Peyer's patch (tissue), 4 donors: Measurements from ENCODE around the gene BOD1. TPM values are rescaled to one million over a fixed set of nuclear protein-coding genes. Genes with fewer than 3 reads are reported as not detected.

Source experiments
- DNase-seq, 3 donors: peaks; one replicate each; pipeline ENCODE4 v3.0.0-alpha.2; 2017 to 2019
- H3K27ac ChIP-seq, 4 donors: fragments of 200-600 bp; sonication (generic); one replicate each; pipeline ENCODE4 v1.5.1; 2016 to 2019
- H3K27me3 ChIP-seq, 2 donors: fragments of 200-600 bp; sonication (generic); one replicate each; pipeline ENCODE4 v1.5.1; 2019
- H3K36me3 ChIP-seq, 3 donors: fragments of 200-600 bp; sonication (generic); one replicate each; pipeline ENCODE4 v1.5.1; 2016 to 2019
- H3K4me1 ChIP-seq, 4 donors: fragments of 200-600 bp; sonication (generic); one replicate each; pipeline ENCODE4 v1.5.1; 2016 to 2019
- H3K4me3 ChIP-seq, 4 donors: fragments of 200-600 bp; sonication (generic); 1 replicate in 3 of 4; 2 replicates in 1 of 4; pipeline ENCODE4 v1.5.1; 2016 to 2019; ENCODE audit warnings: mild to moderate bottlenecking in 1 of 4
- H3K9me3 ChIP-seq, 4 donors: fragments of 200-600 bp; sonication (generic); one replicate each; pipeline ENCODE4 v1.5.1; 2016 to 2019; ENCODE audit warnings: mild to moderate bottlenecking in 1 of 4
- CTCF ChIP-seq, 6 experiments: fragments of 450-650 bp in 4 of 6; fragments of 200-600 bp in 2 of 6; sonication (generic) in 1 of 6; IDR thresholded peaks; one replicate each; pipeline ENCODE4 v1.5.1; 2017 to 2019; ENCODE audit warnings: antibody characterized with exemption in 6 of 6, mild to moderate bottlenecking in 3 of 6, moderate library complexity in 1 of 6
- POLR2A ChIP-seq, 2 donors: fragments of 450-650 bp; IDR thresholded peaks; one replicate each; pipeline ENCODE4 v1.5.1; 2017; ENCODE audit warnings: antibody characterized with exemption in 2 of 2, mild to moderate bottlenecking in 2 of 2, moderate library complexity in 2 of 2
- total RNA-seq, 4 donors: library from RNA; depleted of rRNA; stranded (reverse); fragments of >200 nt; gene quantifications; one replicate each; pipeline ENCODE4 v1.1.0, GENCODE V29; 2016

The BOD1 gene
- total RNA-seq, 4 donors from 2014 or later = 21.0 to 57.8 (median 27.3) TPM

GRCh38 chr5:173622183-173623047, 6.0 kb upstream of the BOD1 start:
- Histone ChIP-seq H3K4me1 (no peaks in the 10 kb centered on the region), H3K27me3 (no peaks in the 10 kb centered on the region), H3K36me3 (no peaks in the 10 kb centered on the region), H3K27ac (peak overlapping the region in 2 of 4 donors; percentile 47 to 57), H3K4me3 (no peak overlapping the region), H3K9me3 (no peaks in the 10 kb centered on the region)
- no peak for DNase-seq
- TF ChIP-seq POLR2A (IDR thresholded peaks at IDR 0.05) (no peak), CTCF (IDR thresholded peaks at IDR 0.05) (no peak)

- no peak for DNase-seq
- Histone ChIP-seq H3K4me3 (no peak overlapping the region), H3K36me3 (no peaks in the 10 kb centered on the region), H3K9me3 (no peaks in the 10 kb centered on the region), H3K27ac (no peak overlapping the region), H3K4me1 (no peaks in the 10 kb centered on the region), H3K27me3 (no peaks in the 10 kb centered on the region)
- TF ChIP-seq POLR2A (IDR thresholded peaks at IDR 0.05) = no peak
These were observed 4.3 kb upstream of the BOD1 start for GRCh38 chr5:173620784-173621183.

- H3K4me3 ChIP-seq = no peak overlapping the region
- peak in 2 of 3 donors; percentile 41 to 79 for DNase-seq
- no peaks in the 10 kb centered on the region for H3K36me3 ChIP-seq
- no peak for TF ChIP-seq POLR2A (IDR thresholded peaks at IDR 0.05)
- TF ChIP-seq CTCF (IDR thresholded peaks at IDR 0.05) = peak; percentile 20 to 97 (median 81)
- H3K4me1 ChIP-seq = peaks cover 0 to 17% (median 7%) of the 10 kb centered on the region in 4 donors
- H3K27ac ChIP-seq = no peak overlapping the region
- H3K27me3 ChIP-seq = no peaks in the 10 kb centered on the region
- no peaks in the 10 kb centered on the region for H3K9me3 ChIP-seq
These were observed 2.6 kb upstream of the BOD1 start for GRCh38 chr5:173618927-173619519.

- no peaks in the 10 kb centered on the region for H3K9me3 ChIP-seq
- H3K27me3 ChIP-seq = no peaks in the 10 kb centered on the region
- DNase-seq = peak; percentile 62 to 85 (median 71)
- H3K27ac ChIP-seq = peak overlapping the region; percentile 87 to 95 (median 90)
- peaks cover 0 to 9% (median 0%) of the 10 kb centered on the region in 3 donors for H3K36me3 ChIP-seq
- peak in 1 of 2 donors; percentile 15 for TF ChIP-seq POLR2A (IDR thresholded peaks at IDR 0.05)
- peak; percentile 36 to 69 (median 58) for TF ChIP-seq CTCF (IDR thresholded peaks at IDR 0.05)
- peaks cover 0 to 17% (median 7%) of the 10 kb centered on the region in 4 donors for H3K4me1 ChIP-seq
- peak overlapping the region; percentile 80 to 92 (median 86) for H3K4me3 ChIP-seq
These were observed 420 bp downstream of the BOD1 start for GRCh38 chr5:173615884-173616576.

GRCh38 chr5:173614591-173614990, 1.9 kb downstream of the BOD1 start:
- TF ChIP-seq CTCF (IDR thresholded peaks at IDR 0.05) (no peak), POLR2A (IDR thresholded peaks at IDR 0.05) (no peak)
- DNase-seq = no peak
- Histone ChIP-seq H3K4me1 (peaks cover 0 to 17% (median 7%) of the 10 kb centered on the region in 4 donors), H3K36me3 (peaks cover 0 to 15% (median 0%) of the 10 kb centered on the region in 3 donors), H3K27ac (no peak overlapping the region), H3K27me3 (no peaks in the 10 kb centered on the region), H3K9me3 (no peaks in the 10 kb centered on the region), H3K4me3 (no peak overlapping the region)
